HepG2 (cell line): ENCODE measurements around the gene KIRREL2. TPM values are rescaled to one million over a fixed set of nuclear protein-coding genes. Genes with fewer than 3 reads are reported as not detected.

Source experiments
- BRCA1 ChIP-seq: sonication (generic); formaldehyde crosslinking; IDR thresholded peaks from 2 replicates; pipeline ENCODE4 v1.4.0; 2020; ENCODE audit warnings: missing genetic modification reagents
- FLYWCH1 ChIP-seq: sonication (generic); formaldehyde crosslinking; IDR thresholded peaks from 2 replicates; pipeline ENCODE4 v1.8.1; 2023; ENCODE audit warnings: mild to moderate bottlenecking, missing genetic modification reagents
- KLF16 ChIP-seq, 2 experiments: sonication (generic) in 1 of 2; formaldehyde crosslinking in 1 of 2; IDR thresholded peaks; 2 replicates each; pipeline versions ENCODE4 v1.6.1 to v1.8.0; 2016 to 2023; ENCODE audit warnings: missing genetic modification reagents in 2 of 2, missing compliant biosample characterization in 1 of 2
- MIER3 ChIP-seq: IDR thresholded peaks from 2 replicates; pipeline ENCODE4 v1.6.1; 2016; ENCODE audit warnings: missing compliant biosample characterization, borderline replicate concordance
- MTF2 ChIP-seq: sonication (generic); formaldehyde crosslinking; IDR thresholded peaks from 2 replicates; pipeline ENCODE4 v1.5.0; 2020; ENCODE audit warnings: missing genetic modification reagents, borderline replicate concordance
- PHF20 ChIP-seq: sonication (generic); formaldehyde crosslinking; IDR thresholded peaks from 2 replicates; pipeline ENCODE4 v1.5.0; 2020; ENCODE audit warnings: mild to moderate bottlenecking, missing genetic modification reagents
- RCOR2 ChIP-seq: IDR thresholded peaks from 2 replicates; pipeline ENCODE4 v1.6.1; 2016; ENCODE audit warnings: missing biosample characterization, missing genetic modification reagents
- REL ChIP-seq: sonication (generic); formaldehyde crosslinking; conservative IDR thresholded peaks from 2 replicates; pipeline ENCODE4 v1.8.0; 2022; ENCODE audit warnings: mild to moderate bottlenecking, missing genetic modification reagents, moderate library complexity
- SMAD1 ChIP-seq: sonication (generic); formaldehyde crosslinking; IDR thresholded peaks from 2 replicates; pipeline ENCODE4 v1.4.0; 2020; ENCODE audit warnings: missing genetic modification reagents, low read depth, mild to moderate bottlenecking, borderline replicate concordance
- SMARCE1 ChIP-seq: fragments of 450-650 bp; IDR thresholded peaks from 2 replicates; pipeline ENCODE4 v1.6.1; 2017; ENCODE audit warnings: borderline replicate concordance
- SRY ChIP-seq: sonication (generic); formaldehyde crosslinking; IDR thresholded peaks from 2 replicates; pipeline ENCODE4 v1.8.0; 2022; ENCODE audit warnings: mild to moderate bottlenecking, missing genetic modification reagents
- SUZ12 ChIP-seq: fragments of 150-350 bp; IDR thresholded peaks from 2 replicates; pipeline ENCODE4 v1.6.1; 2014; ENCODE audit warnings: low read depth, low read length
- TBX3 ChIP-seq: fragments of 450-650 bp; IDR thresholded peaks from 2 replicates; pipeline ENCODE4 v1.6.1; 2017; ENCODE audit warnings: antibody characterized with exemption, mild to moderate bottlenecking, inconsistent platforms, borderline replicate concordance
- TOE1 ChIP-seq: sonication (generic); formaldehyde crosslinking; IDR thresholded peaks from 2 replicates; pipeline ENCODE4 v1.4.0; 2020; ENCODE audit warnings: mild to moderate bottlenecking, missing genetic modification reagents
- XRCC5 ChIP-seq: fragments of 200-400 bp; formaldehyde crosslinking; optimal IDR thresholded peaks from 2 replicates; pipeline ENCODE3; 2017; ENCODE audit warnings: mild to moderate bottlenecking, low read length
- ZKSCAN8 ChIP-seq: IDR thresholded peaks from 2 replicates; pipeline ENCODE4 v1.6.1; 2016; ENCODE audit warnings: borderline replicate concordance, missing genetic modification reagents, missing compliant biosample characterization
- ZNF121 ChIP-seq: sonication (generic); formaldehyde crosslinking; IDR thresholded peaks from 2 replicates; pipeline ENCODE4 v1.5.0; 2020; ENCODE audit warnings: mild to moderate bottlenecking, missing genetic modification reagents
- ZNF207 ChIP-seq: fragments of 450-650 bp; IDR thresholded peaks from 2 replicates; pipeline ENCODE4 v1.6.1; 2016; ENCODE audit warnings: antibody characterized with exemption, borderline replicate concordance
- ZNF598 ChIP-seq: sonication (generic); formaldehyde crosslinking; IDR thresholded peaks from 2 replicates; pipeline ENCODE4 v1.5.1; 2020; ENCODE audit warnings: mild to moderate bottlenecking, missing genetic modification reagents, borderline replicate concordance
- ZNF615 ChIP-seq: sonication (generic); formaldehyde crosslinking; IDR thresholded peaks from 2 replicates; pipeline ENCODE4 v1.5.0; 2020; ENCODE audit warnings: mild to moderate bottlenecking, missing genetic modification reagents, borderline replicate concordance
- ZNF766 ChIP-seq: sonication (generic); formaldehyde crosslinking; IDR thresholded peaks from 2 replicates; pipeline ENCODE4 v1.5.0; 2020; ENCODE audit warnings: missing genetic modification reagents, borderline replicate concordance
- polyA plus RNA-seq, 8 experiments: library from polyadenylated mRNA; depleted of rRNA in 3 of 8; stranded (reverse) in 7 of 8; unstranded in 1 of 8; fragments of >200 nt; fragmentation: Illumina TruSeq in 4 of 8; extraction: Trizol in 4 of 8; gene quantifications; 2 replicates each; pipeline versions ENCODE4 v1.2.1 to v1.2.3, GENCODE V29; 2011 to 2016; ENCODE audit warnings: low read depth in 4 of 8, missing spikeins in 1 of 8, mixed read lengths in 1 of 8; ENCODE audit not compliant: insufficient read depth in 1 of 8
- total RNA-seq, 5 experiments: library from RNA; depleted of rRNA; stranded (reverse); fragments of >200 nt; fragmentation: Illumina TruSeq; extraction: Trizol; gene quantifications; 2 replicates each; pipeline ENCODE4 v1.2.3, GENCODE V29; 2016; ENCODE audit warnings: low read depth in 1 of 5
- TF ChIP-seq, protein P1 (sequence below): sonication (generic); formaldehyde crosslinking; IDR thresholded peaks from 2 replicates; pipeline ENCODE4 v1.5.1; 2020; ENCODE audit warnings: missing genetic modification reagents, mild to moderate bottlenecking, borderline replicate concordance
- TF ChIP-seq, protein P2 (sequence below): sonication (generic); formaldehyde crosslinking; IDR thresholded peaks from 2 replicates; pipeline ENCODE4 v1.5.1; 2020; ENCODE audit warnings: mild to moderate bottlenecking, missing genetic modification reagents, borderline replicate concordance
- TF ChIP-seq, protein P3 (sequence below): sonication (generic); formaldehyde crosslinking; IDR thresholded peaks from 2 replicates; pipeline ENCODE4 v1.4.0; 2020; ENCODE audit warnings: missing genetic modification reagents
- TF ChIP-seq, protein P4 (sequence below): sonication (generic); formaldehyde crosslinking; IDR thresholded peaks from 2 replicates; pipeline ENCODE4 v1.5.0; 2020; ENCODE audit warnings: missing genetic modification reagents

KIRREL2 gene
- total and polyA plus RNA-seq, 2 of the 13 experiments (the other 11 are each of a cell fraction or from before 2014, with no cell fraction given), result 0.18 to 2.4 TPM

DNA sequence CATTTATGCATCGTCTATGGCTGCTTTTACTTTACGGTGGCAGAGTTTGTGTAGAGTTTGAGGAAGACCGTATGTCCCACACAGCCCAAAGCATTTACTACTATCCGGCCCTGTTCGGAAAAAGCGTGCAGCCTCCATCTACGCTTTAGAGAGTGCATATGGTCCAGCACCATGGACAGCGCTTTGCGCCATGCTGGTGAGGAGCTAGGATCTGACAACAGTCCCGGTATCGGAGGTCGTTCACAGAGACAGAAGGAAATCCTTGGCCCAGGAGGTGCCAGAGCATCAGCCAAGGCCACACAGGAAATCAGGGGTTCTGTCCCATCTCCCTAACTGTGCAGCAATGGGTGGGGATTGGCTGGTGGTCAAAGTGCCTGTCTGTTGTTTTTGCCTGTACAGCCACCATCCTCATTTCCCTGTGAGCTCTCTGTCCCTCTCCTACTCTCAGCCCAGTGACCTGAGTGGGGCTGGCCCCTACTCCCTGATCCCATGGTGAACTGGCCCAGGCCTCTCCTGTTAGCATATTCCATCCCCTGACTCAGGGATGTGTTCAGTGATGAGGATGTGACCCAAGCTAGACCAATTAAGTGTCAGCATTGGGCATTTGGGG is 27.9 kb upstream of the KIRREL2 start (continued):
- TF ChIP-seq, protein P1, sequence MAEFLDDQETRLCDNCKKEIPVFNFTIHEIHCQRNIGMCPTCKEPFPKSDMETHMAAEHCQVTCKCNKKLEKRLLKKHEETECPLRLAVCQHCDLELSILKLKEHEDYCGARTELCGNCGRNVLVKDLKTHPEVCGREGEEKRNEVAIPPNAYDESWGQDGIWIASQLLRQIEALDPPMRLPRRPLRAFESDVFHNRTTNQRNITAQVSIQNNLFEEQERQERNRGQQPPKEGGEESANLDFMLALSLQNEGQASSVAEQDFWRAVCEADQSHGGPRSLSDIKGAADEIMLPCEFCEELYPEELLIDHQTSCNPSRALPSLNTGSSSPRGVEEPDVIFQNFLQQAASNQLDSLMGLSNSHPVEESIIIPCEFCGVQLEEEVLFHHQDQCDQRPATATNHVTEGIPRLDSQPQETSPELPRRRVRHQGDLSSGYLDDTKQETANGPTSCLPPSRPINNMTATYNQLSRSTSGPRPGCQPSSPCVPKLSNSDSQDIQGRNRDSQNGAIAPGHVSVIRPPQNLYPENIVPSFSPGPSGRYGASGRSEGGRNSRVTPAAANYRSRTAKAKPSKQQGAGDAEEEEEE, result peak; percentile 67; the same call in 1 of the 2 replicates
- TF ChIP-seq ZNF207, result no peak
- TF ChIP-seq MTF2 (CRISPR knock-in tag), result peak; percentile 69; the same call in 1 of the 2 replicates
- peak; percentile 79 for TF ChIP-seq XRCC5
- peak; percentile 42 to 99; a peak in 2 of 4 replicates for TF ChIP-seq KLF16 (CRISPR knock-in tag; IDR thresholded peaks at IDR 0.05)
- 0 out of 2 replicates have a peak, but pooled peaks have one; percentile 24 for TF ChIP-seq ZKSCAN8
- TF ChIP-seq TOE1, result no peak
- peak; percentile 92 for TF ChIP-seq ZNF615
- peak; percentile 93 for TF ChIP-seq BRCA1 (CRISPR knock-in tag)
- TF ChIP-seq, protein P2, sequence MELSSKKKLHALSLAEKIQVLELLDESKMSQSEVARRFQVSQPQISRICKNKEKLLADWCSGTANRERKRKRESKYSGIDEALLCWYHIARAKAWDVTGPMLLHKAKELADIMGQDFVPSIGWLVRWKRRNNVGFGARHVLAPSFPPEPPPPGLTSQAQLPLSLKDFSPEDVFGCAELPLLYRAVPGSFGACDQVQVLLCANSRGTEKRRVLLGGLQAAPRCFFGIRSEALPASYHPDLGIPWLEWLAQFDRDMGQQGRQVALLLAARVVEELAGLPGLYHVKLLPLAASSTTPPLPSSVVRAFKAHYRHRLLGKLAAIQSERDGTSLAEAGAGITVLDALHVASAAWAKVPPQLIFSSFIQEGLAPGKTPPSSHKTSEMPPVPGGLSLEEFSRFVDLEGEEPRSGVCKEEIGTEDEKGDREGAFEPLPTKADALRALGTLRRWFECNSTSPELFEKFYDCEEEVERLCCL (CRISPR knock-in tag), result peak; percentile 95; the same call in 1 of the 2 replicates
- peak; percentile 73; the same call in 1 of the 2 replicates for TF ChIP-seq ZNF598 (CRISPR knock-in tag)
- no peak for TF ChIP-seq TBX3
- peak; percentile 99 for TF ChIP-seq SRY (CRISPR knock-in tag)
- TF ChIP-seq, protein P3, sequence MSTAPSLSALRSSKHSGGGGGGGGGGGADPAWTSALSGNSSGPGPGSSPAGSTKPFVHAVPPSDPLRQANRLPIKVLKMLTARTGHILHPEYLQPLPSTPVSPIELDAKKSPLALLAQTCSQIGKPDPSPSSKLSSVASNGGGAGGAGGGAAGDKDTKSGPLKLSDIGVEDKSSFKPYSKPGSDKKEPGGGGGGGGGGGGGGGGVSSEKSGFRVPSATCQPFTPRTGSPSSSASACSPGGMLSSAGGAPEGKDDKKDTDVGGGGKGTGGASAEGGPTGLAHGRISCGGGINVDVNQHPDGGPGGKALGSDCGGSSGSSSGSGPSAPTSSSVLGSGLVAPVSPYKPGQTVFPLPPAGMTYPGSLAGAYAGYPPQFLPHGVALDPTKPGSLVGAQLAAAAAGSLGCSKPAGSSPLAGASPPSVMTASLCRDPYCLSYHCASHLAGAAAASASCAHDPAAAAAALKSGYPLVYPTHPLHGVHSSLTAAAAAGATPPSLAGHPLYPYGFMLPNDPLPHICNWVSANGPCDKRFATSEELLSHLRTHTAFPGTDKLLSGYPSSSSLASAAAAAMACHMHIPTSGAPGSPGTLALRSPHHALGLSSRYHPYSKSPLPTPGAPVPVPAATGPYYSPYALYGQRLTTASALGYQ, result no peak
- no peak for TF ChIP-seq RCOR2 (CRISPR knock-in tag)
- TF ChIP-seq SMAD1 (CRISPR knock-in tag), result no peak
- peak; percentile 39; the same call in 1 of the 2 replicates for TF ChIP-seq ZNF121 (CRISPR knock-in tag)
- 0 out of 2 replicates have a peak, but pooled peaks have one; percentile 43 for TF ChIP-seq PHF20 (CRISPR knock-in tag)
- TF ChIP-seq, protein P4, sequence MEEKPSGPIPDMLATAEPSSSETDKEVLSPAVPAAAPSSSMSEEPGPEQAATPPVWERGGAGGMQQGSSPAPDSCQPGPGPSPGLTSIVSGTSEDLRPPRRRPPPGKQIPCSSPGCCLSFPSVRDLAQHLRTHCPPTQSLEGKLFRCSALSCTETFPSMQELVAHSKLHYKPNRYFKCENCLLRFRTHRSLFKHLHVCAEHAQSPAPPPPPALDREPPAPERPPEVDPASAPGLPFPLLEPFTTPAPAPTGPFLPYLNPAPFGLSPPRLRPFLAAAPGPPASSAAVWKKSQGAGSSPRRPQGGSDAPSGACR, result peak; percentile 76; the same call in 1 of the 2 replicates
- peak; percentile 77; the same call in 1 of the 2 replicates for TF ChIP-seq ZNF766 (CRISPR knock-in tag)
- TF ChIP-seq FLYWCH1 (CRISPR knock-in tag), result no peak
- TF ChIP-seq SMARCE1, result no peak
- TF ChIP-seq REL (CRISPR knock-in tag), result peak; percentile 69; the same call in 1 of the 2 replicates
- no peak for TF ChIP-seq SUZ12
- TF ChIP-seq MIER3 (CRISPR knock-in tag), result peak; percentile 77; the same call in 1 of the 2 replicates
